ENCODE results near the gene SLC9C2. TPM values are rescaled to one million over a fixed set of nuclear protein-coding genes. Genes with fewer than 3 reads are reported as not detected.

Gene SLC9C2
- polyA plus RNA-seq, 1 experiment: not detected

GRCh38 chr1:173536223-173536622 lies 66.6 kb downstream of the SLC9C2 start:
- DNase-seq (ENCODE audit: low read depth, low spot score): no peak
- ChIA-PET CTCF (interaction anchor here (1.1 kb wide), 1 partner anchor 14 kb away, joined by 3 read pairs; no protein-coding TSS in a partner anchor), POLR2A (no interaction called here)
- Histone ChIP-seq H3K27me3 (ENCODE audit: control insufficient read depth, insufficient read depth, low read length) (no peaks in the 10 kb centered on the region), H3K9me3 (ENCODE audit: control insufficient read depth, insufficient read depth, low read length) (no peaks in the 10 kb centered on the region), H3K27ac (ENCODE audit: low read depth, low read length) (no peak overlapping the region), H3K4me3 (ENCODE audit: low read depth, low read length) (no peak overlapping the region)
- TF ChIP-seq CTCF (IDR thresholded peaks at IDR 0.05; ENCODE audit: low read depth, low read length): no peak

DNA sequence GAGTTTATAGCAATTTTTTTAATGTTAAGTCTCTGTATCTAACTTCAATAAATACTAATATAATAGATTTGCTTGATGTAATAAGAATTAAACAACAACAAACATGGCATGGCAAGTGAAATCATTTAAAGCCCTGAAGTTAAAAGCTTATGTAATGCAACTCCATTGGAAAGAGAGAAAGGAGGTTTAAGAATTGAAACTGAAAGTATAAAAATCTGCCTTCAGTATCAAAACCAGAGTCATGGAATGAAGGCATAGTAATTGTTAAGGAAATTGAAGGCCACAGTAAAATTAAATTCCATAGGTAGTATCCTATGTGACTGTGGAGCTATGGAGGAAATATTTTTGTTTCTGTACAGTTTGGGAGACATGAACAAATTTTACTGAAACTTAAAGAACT lies 70.6 kb downstream of the SLC9C2 start:
- CTCF ChIA-PET: no interaction called here
- no peak for TF ChIP-seq CTCF (IDR thresholded peaks at IDR 0.05; ENCODE audit: low read depth, low read length)
- no peaks in the 10 kb centered on the region for H3K9me3 ChIP-seq (ENCODE audit: control insufficient read depth, insufficient read depth, low read length)
- H3K4me3 ChIP-seq (ENCODE audit: low read depth, low read length): no peak overlapping the region
- POLR2A ChIA-PET: no interaction called here
- H3K27me3 ChIP-seq (ENCODE audit: control insufficient read depth, insufficient read depth, low read length): peaks cover 2% of the 10 kb centered on the region
- no peak overlapping the region for H3K27ac ChIP-seq (ENCODE audit: low read depth, low read length)
- no peak for DNase-seq (ENCODE audit: low read depth, low spot score)

GRCh38 chr1:173530795-173531693 lies 71.8 kb downstream of the SLC9C2 start:
- Histone ChIP-seq H3K27me3 (ENCODE audit: control insufficient read depth, insufficient read depth, low read length) (peaks cover 2% of the 10 kb centered on the region), H3K4me3 (ENCODE audit: low read depth, low read length) (no peak overlapping the region), H3K9me3 (ENCODE audit: control insufficient read depth, insufficient read depth, low read length) (no peaks in the 10 kb centered on the region), H3K27ac (ENCODE audit: low read depth, low read length) (no peak overlapping the region)
- ChIA-PET POLR2A (no interaction called here), CTCF (interaction anchor here (1.0 kb wide), 1 partner anchor 11 kb away, joined by 3 read pairs; no protein-coding TSS in a partner anchor)
- no peak for DNase-seq (ENCODE audit: low read depth, low spot score)
- TF ChIP-seq CTCF (IDR thresholded peaks at IDR 0.05; ENCODE audit: low read depth, low read length): no peak

DNA sequence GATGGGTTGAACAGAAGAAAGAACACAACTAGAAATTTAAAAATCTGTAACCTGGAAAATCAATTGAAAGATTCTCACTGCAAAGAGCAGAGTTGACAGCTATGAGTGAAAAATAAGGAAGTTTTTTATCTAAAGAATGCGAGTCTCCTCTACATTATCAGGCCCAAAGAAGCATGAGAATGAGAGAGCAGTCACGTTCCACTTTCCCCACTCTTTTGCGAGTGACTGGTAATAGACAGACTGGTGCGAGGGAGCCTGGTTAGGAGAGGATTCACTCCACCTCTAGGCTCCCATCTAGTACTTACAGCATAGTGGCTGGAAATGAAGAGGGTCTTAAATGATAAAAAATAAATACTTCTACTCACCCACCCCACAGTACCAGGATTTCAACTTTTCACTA lies 73.8 kb downstream of the SLC9C2 start:
- peaks cover 2% of the 10 kb centered on the region for H3K27me3 ChIP-seq (ENCODE audit: control insufficient read depth, insufficient read depth, low read length)
- CTCF ChIA-PET: no interaction called here
- no peak for DNase-seq (ENCODE audit: low read depth, low spot score)
- H3K9me3 ChIP-seq (ENCODE audit: control insufficient read depth, insufficient read depth, low read length): no peaks in the 10 kb centered on the region
- POLR2A ChIA-PET: no interaction called here
- TF ChIP-seq CTCF (IDR thresholded peaks at IDR 0.05; ENCODE audit: low read depth, low read length): no peak
- no peak overlapping the region for H3K4me3 ChIP-seq (ENCODE audit: low read depth, low read length)
- H3K27ac ChIP-seq (ENCODE audit: low read depth, low read length): no peak overlapping the region

DNA sequence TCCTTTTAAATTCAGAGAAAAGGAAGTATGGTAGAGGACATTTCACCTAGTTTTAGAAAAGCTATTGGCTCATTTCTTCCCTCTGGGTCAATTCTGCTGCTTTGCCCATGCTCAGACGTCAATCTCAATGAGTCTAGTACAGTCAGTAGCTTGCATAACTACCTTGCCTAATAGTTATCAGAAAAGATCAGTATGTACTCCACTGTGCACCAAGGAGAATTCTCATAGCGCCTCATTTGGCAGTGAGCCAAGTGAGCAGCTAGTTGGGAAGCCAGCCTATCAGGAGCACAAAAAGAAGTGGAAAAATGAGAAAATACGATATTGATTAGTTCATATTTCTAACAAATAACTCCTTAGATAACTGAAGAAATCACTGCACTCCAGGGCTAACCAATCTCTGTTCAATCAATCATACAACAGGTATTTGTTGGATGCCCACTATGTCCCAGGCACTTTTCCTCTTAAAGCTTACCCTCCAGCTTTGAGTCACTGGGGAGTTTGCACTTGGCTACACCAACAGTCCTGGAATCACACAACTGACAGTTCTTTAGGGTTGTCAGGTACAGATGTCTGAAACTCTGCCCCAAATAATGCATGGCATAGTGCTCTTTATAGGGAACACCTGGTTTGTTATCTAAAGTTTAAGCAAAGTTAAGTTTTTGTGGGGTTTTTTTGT lies 75.6 kb downstream of the SLC9C2 start:
- ChIA-PET POLR2A (no interaction called here), CTCF (no interaction called here)
- no peak for DNase-seq (ENCODE audit: low read depth, low spot score)
- TF ChIP-seq CTCF (IDR thresholded peaks at IDR 0.05; ENCODE audit: low read depth, low read length): no peak
- peaks cover 5% of the 10 kb centered on the region for H3K27me3 ChIP-seq (ENCODE audit: control insufficient read depth, insufficient read depth, low read length)
- no peak overlapping the region for H3K27ac ChIP-seq (ENCODE audit: low read depth, low read length)
- no peak overlapping the region for H3K4me3 ChIP-seq (ENCODE audit: low read depth, low read length)
- H3K9me3 ChIP-seq (ENCODE audit: control insufficient read depth, insufficient read depth, low read length): no peaks in the 10 kb centered on the region
